ENCODE data around the gene KRTAP4-7.
"Not testable (repeated sequence)": the region's sequence is repeated elsewhere in the genome, so short reads cannot be mapped to it uniquely, and the experiment has no call there.

KRTAP4-7 gene

DNA sequence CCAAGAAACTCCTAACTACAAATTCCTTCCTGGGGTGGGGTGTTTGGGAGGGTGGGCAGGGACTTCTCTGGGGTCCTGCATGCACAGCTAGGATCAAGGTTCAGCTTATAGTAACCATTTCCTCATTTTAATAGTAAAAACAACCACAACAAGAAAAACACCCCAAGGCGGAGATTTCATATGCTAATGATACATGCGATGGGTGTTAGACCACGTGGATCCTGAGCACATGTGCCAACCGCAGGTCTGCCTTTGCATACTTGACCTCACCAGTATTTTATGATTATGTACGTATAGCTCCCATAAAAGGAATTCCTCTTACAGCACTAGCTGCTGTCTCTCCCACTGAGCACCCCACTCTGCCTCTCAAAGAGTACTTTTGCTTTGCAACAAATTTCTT, 32.3 kb downstream of the KRTAP4-7 start:
- no peak for DNase-seq

GRCh38 chr17:41117846-41118386, 34.0 kb downstream of the KRTAP4-7 start, which contains the start of gene KRTAP4-11:
TSS of gene KRTAP4-11 (minus strand) at chr17:41118373. CDS start at chr17:41118315, 58 bp downstream.
- not testable (repeated sequence) for DNase-seq

DNA sequence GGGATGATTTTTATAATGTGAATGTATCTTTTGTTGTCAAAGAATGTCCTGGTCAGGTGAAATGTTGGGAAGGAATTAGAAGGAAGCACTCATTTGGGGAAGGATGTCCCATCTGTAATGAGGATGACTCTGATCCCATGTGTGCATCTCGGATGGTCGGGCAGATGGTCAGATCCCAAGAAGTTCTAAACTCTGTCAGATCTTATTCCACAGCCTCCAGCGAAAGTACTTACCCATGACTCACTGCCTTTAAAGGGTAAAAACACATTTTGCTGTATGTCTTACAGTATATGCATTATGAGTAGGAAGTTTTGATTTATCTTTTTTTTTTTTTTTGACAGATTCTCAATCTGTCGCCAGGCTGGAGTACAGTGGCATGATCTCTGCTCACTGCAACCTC, 34.8 kb downstream of the KRTAP4-7 start:
- DNase-seq: no peak

- not testable (repeated sequence) for DNase-seq
Measured at GRCh38 chr17:41119696-41120690, 36.0 kb downstream of the KRTAP4-7 start.

DNA sequence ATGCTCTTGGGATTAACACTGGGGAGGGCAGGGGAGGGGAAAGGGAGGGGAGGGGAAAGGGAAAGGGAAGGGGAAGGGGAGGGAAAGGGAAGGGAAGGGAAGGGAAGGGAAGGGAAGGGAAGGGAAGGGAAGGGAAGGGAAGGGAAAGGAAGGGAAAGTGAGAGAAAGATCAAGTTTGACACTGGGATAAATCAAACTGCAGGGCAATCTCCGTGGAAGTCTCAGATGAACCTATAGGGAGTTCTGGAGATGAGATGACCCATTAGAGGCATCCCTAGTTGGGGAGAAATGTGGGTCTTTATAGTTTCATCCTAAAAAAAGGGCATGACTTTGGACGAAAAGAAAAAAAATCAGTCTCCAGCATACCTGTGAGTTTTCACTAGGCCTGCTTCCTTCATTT, 37.8 kb downstream of the KRTAP4-7 start:
- no peak for DNase-seq

- not testable (repeated sequence) for DNase-seq
Measured at GRCh38 chr17:41123292-41123990, 39.5 kb downstream of the KRTAP4-7 start.

GRCh38 chr17:41123991-41124371, 40.0 kb downstream of the KRTAP4-7 start, which contains the start of gene KRTAP4-12:
TSS of gene KRTAP4-12 (minus strand) at chr17:41124182. CDS start at chr17:41124122, 60 bp downstream.
- DNase-seq: not testable (repeated sequence)

DNA sequence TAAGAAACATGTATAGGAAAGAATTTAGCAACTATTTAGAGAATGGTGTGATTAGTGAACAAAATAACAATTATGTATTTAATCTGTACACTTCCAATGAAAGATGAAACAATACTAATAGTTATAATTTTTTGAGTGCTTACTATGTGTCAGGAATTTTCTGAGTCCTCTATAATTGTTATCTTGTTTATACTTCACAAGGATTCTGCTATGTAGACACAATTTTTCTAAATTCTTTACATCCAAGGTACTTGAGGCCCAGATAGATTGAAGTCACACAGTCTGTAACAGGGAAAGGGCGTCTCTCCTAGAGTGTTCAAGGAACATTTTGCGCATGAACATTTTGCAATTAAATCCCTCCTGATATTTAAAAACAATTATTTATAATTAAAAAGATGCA, 41.1 kb downstream of the KRTAP4-7 start:
- DNase-seq: no peak

DNA sequence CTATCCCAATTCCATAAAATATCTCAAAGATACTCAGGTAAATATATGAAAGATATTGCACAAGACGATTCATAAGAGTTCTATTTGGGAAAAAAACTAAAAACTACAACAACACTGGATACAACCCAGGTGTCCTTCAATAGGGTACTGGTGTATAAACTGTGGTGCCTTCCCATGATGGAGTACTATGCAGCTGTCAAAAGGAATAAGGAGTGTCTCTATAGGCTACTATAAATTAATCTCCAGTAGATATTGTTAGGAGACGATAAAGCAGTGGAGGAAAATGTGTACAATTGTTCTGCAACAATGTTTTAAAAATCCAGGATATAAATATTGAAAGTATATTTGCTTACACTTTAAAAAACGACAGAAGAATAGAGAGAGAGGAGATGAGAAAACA, 42.5 kb downstream of the KRTAP4-7 start:
- no peak for DNase-seq

DNA sequence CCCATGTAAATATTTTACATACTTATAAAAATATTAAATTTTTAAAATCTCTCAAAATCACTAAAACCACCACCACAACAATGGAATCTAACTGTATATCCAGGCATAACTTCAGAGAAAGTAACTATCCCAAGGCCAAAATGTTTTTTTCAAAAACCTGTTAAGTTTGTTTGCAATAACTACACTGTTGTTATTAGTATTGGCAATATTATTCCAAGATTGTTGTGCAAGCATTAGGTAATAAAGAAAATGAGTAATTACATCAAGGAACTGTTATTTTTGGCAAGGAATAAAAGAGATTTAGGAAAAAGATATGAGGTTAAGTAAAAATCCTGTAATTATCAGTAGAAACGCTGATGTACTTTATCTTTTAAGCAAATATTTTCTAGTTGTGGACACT, 43.4 kb downstream of the KRTAP4-7 start:
- DNase-seq: no peak

DNA sequence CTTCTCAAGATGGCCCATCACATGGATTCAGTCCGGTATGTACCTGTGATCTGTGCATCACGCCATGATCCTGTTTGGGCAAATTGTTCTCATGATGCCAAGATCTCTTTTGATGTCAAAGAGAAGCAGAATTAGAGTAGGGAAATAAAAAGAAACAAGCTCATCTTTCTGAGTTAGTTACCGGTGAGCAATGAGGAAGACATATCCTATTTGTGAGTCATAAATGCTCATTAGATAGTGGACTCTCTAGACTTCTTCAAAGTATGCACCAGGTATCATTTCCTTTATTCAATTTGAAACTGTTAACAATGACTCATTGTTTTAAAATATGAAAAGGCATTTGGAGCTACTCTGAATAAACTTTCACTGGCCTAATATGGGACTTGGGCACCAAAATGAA, 48.0 kb downstream of the KRTAP4-7 start:
- DNase-seq: no peak

DNA sequence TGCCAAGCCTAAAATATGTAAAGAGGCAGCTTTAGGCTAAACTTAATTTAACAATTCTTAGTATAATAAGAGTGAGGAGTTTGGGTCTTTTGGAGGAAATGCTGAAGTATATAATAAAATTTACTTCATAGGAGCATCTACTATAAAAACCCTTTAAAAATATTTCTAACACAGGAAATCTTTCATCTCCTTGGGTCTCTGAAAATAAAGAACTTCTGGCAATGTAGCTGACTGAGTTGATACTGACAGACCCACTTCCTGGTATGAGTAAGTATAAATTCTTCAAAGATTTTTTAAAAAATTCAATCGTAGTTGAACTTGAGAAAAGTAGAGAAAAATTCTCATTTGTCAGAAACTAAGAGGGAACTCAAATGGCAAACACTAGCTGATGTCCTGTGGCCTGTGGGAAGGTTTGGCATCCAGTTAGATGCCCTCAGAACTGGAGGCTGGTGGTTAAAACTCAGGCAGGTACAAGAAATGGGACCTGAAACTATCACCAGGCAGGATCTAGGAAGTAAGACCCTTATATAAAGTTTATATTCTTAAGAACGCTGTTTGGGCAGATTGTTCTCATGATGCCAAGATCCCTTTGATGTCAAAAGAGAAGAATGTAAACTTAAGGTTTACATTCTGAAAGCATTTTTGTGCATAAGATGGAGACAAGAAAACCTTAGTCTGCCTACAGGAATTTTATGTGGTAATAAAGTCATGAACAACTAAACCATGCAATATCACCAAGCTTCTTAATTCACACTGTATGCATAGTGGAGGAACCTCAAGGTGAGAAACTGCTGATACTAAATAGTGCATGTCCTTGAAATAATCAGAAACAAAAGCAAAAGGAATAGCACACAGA, 50.2 kb downstream of the KRTAP4-7 start:
- DNase-seq: no peak

Data from stimulated activated CD4-positive, alpha-beta T cell treated with anti-CD3 and anti-CD28 coated beads, Interleukin-4, amount 100 ng/mL, for 24 hours (primary cell).